Gastrocnemius medialis (tissue), 4 donors: Measurements from ENCODE around the gene OGDH.

Experiments used
- CTCF ChIP-seq, 5 experiments: fragments of 450-650 bp in 3 of 5; fragments of 200-600 bp in 2 of 5; sonication (generic) in 2 of 5; IDR thresholded peaks in 4 of 5; conservative IDR thresholded peaks in 1 of 5; 1 replicate in 4 of 5; 2 replicates in 1 of 5; pipeline ENCODE4 v1.5.1; 2016 to 2019; ENCODE audit warnings: antibody characterized with exemption in 5 of 5, mild to moderate bottlenecking in 3 of 5, moderate library complexity in 3 of 5
- POLR2A ChIP-seq, 2 donors: fragments of 450-650 bp; IDR thresholded peaks; one replicate each; pipeline ENCODE4 v1.6.1; 2017; ENCODE audit warnings: antibody characterized with exemption in 2 of 2, mild to moderate bottlenecking in 2 of 2, moderate library complexity in 2 of 2

DNA sequence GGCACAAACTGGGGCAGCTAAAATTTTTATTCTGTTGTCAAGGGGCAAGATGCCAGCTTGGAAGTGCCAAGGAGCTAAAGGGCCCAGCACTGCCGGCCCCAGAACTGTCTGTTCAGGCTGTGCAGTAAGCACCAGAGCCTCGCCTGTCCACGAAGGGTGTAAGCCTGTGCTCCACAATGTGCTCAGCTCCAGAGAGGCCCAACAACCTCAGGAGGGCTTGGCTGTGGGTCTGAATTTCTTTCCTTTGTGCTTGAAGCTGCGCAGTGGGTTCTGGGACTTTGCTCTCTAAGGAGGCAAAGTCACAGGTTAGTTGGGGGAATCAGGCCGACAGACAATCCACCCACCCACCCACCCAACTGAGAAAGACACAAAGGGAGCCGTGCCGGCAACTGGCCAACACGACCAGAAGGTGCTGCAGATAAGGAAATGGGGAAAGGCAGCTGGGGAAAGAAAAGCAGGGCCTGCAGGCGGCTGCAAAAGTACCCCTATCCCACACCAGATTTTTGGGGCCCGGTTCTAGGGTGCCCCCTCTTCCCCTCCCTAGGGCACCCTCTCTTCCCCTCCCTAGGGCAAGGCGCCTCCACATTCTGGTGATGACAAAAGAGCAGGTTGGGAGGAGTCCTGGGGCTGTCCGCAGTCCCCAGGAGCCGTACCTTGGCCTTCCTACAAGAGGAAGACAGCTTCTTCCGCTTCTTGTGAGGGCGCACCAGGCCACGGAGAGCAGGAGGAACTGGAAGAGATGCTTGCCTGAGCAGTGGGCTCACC lies 40.5 kb upstream of the OGDH start:
- no peak for TF ChIP-seq POLR2A (IDR thresholded peaks at IDR 0.05)
- peak in 2 of 5 experiments; percentile 26 to 37 for TF ChIP-seq CTCF (IDR thresholded peaks at IDR 0.05 in 4 of 5, conservative IDR thresholded peaks at IDR 0.05 in 1 of 5)
